ENCODE data around the gene SCG3.

GRCh38 chr15:51706926-51707608 is 25.8 kb downstream of the SCG3 start:
- TF ChIP-seq, protein P1, sequence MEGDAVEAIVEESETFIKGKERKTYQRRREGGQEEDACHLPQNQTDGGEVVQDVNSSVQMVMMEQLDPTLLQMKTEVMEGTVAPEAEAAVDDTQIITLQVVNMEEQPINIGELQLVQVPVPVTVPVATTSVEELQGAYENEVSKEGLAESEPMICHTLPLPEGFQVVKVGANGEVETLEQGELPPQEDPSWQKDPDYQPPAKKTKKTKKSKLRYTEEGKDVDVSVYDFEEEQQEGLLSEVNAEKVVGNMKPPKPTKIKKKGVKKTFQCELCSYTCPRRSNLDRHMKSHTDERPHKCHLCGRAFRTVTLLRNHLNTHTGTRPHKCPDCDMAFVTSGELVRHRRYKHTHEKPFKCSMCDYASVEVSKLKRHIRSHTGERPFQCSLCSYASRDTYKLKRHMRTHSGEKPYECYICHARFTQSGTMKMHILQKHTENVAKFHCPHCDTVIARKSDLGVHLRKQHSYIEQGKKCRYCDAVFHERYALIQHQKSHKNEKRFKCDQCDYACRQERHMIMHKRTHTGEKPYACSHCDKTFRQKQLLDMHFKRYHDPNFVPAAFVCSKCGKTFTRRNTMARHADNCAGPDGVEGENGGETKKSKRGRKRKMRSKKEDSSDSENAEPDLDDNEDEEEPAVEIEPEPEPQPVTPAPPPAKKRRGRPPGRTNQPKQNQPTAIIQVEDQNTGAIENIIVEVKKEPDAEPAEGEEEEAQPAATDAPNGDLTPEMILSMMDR (IDR thresholded peaks at IDR 0.05; ENCODE audit: insufficient read depth, low read depth, low read length), result no peak
- TF ChIP-seq EZH2 (IDR thresholded peaks at IDR 0.05; ENCODE audit: insufficient read depth, low read length), result no peak

All from astrocyte (in vitro differentiated cells and primary cell).